ENCODE data around the gene ZC3H12D. TPM values are rescaled to one million over a fixed set of nuclear protein-coding genes. Genes with fewer than 3 reads are reported as not detected.
A peak's percentile ranks its signal among the peaks of the same experiment; 100 is the strongest.
"Not testable (repeated sequence)": the region's sequence is repeated elsewhere in the genome, so short reads cannot be mapped to it uniquely, and the experiment has no call there.

The ZC3H12D gene
- total RNA-seq, 2 donors from 2014 or later = 2.1 to 16.0 TPM

- ATAC-seq = no peak
- H3K36me3 Mint-ChIP-seq = no peaks in the 10 kb centered on the region
- peak overlapping the region; percentile 27 for H3K4me3 Mint-ChIP-seq
- DNase-seq (ENCODE audit: low spot score) = no peak
- no peak overlapping the region for H3K27ac Mint-ChIP-seq
- H3K4me1 Mint-ChIP-seq (ENCODE audit: low read depth in 2 of 2) = peaks cover 0 to 2% of the 10 kb centered on the region in 2 donors
- no peaks in the 10 kb centered on the region for H3K9me3 Mint-ChIP-seq
- H3K27me3 Mint-ChIP-seq = peaks cover 0 to 4% of the 10 kb centered on the region in 2 donors
These were observed 34.8 kb downstream of the ZC3H12D start for GRCh38 chr6:149449831-149450678.

GRCh38 chr6:149448821-149449453 lies 35.9 kb downstream of the ZC3H12D start:
- H3K4me1 Mint-ChIP-seq (ENCODE audit: low read depth in 2 of 2) = peaks cover 0 to 2% of the 10 kb centered on the region in 2 donors
- DNase-seq (ENCODE audit: low spot score) = no peak
- H3K36me3 Mint-ChIP-seq = no peaks in the 10 kb centered on the region
- H3K27me3 Mint-ChIP-seq = peaks cover 0 to 4% of the 10 kb centered on the region in 2 donors
- H3K27ac Mint-ChIP-seq = no peak overlapping the region
- no peaks in the 10 kb centered on the region for H3K9me3 Mint-ChIP-seq
- no peak for ATAC-seq
- no peak overlapping the region for H3K4me3 Mint-ChIP-seq

- ATAC-seq = no peak
- Mint-ChIP-seq H3K36me3 (no peaks in the 10 kb centered on the region), H3K9me3 (no peaks in the 10 kb centered on the region), H3K27ac (no peak overlapping the region), H3K27me3 (peaks cover 0 to 8% of the 10 kb centered on the region in 2 donors), H3K4me3 (no peak overlapping the region), H3K4me1 (ENCODE audit: low read depth in 2 of 2) (peaks cover 0 to 9% of the 10 kb centered on the region in 2 donors)
- DNase-seq (ENCODE audit: low spot score) = no peak
These were observed 37.9 kb downstream of the ZC3H12D start for GRCh38 chr6:149446791-149447376.

- no peaks in the 10 kb centered on the region for H3K9me3 Mint-ChIP-seq
- no peak overlapping the region for H3K4me3 Mint-ChIP-seq
- H3K27me3 Mint-ChIP-seq = peaks cover 0 to 8% of the 10 kb centered on the region in 2 donors
- peak in 1 of 2 donors; percentile 33 for ATAC-seq
- DNase-seq (ENCODE audit: low spot score) = no peak
- H3K36me3 Mint-ChIP-seq = no peaks in the 10 kb centered on the region
- no peak overlapping the region for H3K27ac Mint-ChIP-seq
- H3K4me1 Mint-ChIP-seq (ENCODE audit: low read depth in 2 of 2) = peaks cover 0 to 9% of the 10 kb centered on the region in 2 donors
These were observed 39.2 kb downstream of the ZC3H12D start for GRCh38 chr6:149445573-149445972.

- Mint-ChIP-seq H3K27me3 (peaks cover 0 to 8% of the 10 kb centered on the region in 2 donors), H3K9me3 (no peaks in the 10 kb centered on the region), H3K36me3 (no peaks in the 10 kb centered on the region), H3K4me3 (no peak overlapping the region), H3K27ac (no peak overlapping the region), H3K4me1 (ENCODE audit: low read depth in 2 of 2) (peaks cover 0 to 9% of the 10 kb centered on the region in 2 donors)
- DNase-seq (ENCODE audit: low spot score) (no peak), ATAC-seq (peak; percentile 25 to 75)
These were observed 39.7 kb downstream of the ZC3H12D start for GRCh38 chr6:149445095-149445466.

GRCh38 chr6:149444360-149445094 lies 40.3 kb downstream of the ZC3H12D start:
- H3K4me3 Mint-ChIP-seq; DNase-seq (ENCODE audit: low spot score); H3K9me3 Mint-ChIP-seq; H3K36me3 Mint-ChIP-seq; H3K4me1 Mint-ChIP-seq (ENCODE audit: low read depth in 2 of 2); H3K27ac Mint-ChIP-seq; H3K27me3 Mint-ChIP-seq: not testable (repeated sequence)
- ATAC-seq = peak in 1 of 2 donors; percentile 25

GRCh38 chr6:149443411-149444181 lies 41.2 kb downstream of the ZC3H12D start:
- peaks cover 0 to 8% of the 10 kb centered on the region in 2 donors for H3K27me3 Mint-ChIP-seq
- ATAC-seq (peak in 1 of 2 donors; percentile 63), DNase-seq (ENCODE audit: low spot score) (no peak)
- peak overlapping the region in 1 of 2 donors; percentile 41 for H3K27ac Mint-ChIP-seq
- H3K9me3 Mint-ChIP-seq = no peaks in the 10 kb centered on the region
- H3K36me3 Mint-ChIP-seq = no peaks in the 10 kb centered on the region
- H3K4me1 Mint-ChIP-seq (ENCODE audit: low read depth in 2 of 2) = peaks cover 0 to 9% of the 10 kb centered on the region in 2 donors
- no peak overlapping the region for H3K4me3 Mint-ChIP-seq

GRCh38 chr6:149441740-149442139 lies 43.1 kb downstream of the ZC3H12D start:
- peaks cover 0 to 17% of the 10 kb centered on the region in 2 donors for H3K4me1 Mint-ChIP-seq (ENCODE audit: low read depth in 2 of 2)
- no peak overlapping the region for H3K4me3 Mint-ChIP-seq
- no peak for ATAC-seq

GRCh38 chr6:149440735-149441671 lies 43.8 kb downstream of the ZC3H12D start:
- H3K9me3 Mint-ChIP-seq = no peaks in the 10 kb centered on the region
- ATAC-seq (no peak), DNase-seq (ENCODE audit: low spot score) (no peak)
- peaks cover 0 to 15% of the 10 kb centered on the region in 2 donors for H3K4me1 Mint-ChIP-seq (ENCODE audit: low read depth in 2 of 2)
- H3K27ac Mint-ChIP-seq = no peak overlapping the region
- peaks cover 0 to 4% of the 10 kb centered on the region in 2 donors for H3K27me3 Mint-ChIP-seq
- no peaks in the 10 kb centered on the region for H3K36me3 Mint-ChIP-seq
- no peak overlapping the region for H3K4me3 Mint-ChIP-seq

More at GRCh38 chr6:149441740-149442139, 43.1 kb downstream of the ZC3H12D start:
- no peak overlapping the region for H3K27ac Mint-ChIP-seq
- DNase-seq (ENCODE audit: low spot score) = no peak
- no peaks in the 10 kb centered on the region for H3K9me3 Mint-ChIP-seq
- no peaks in the 10 kb centered on the region for H3K36me3 Mint-ChIP-seq
- H3K27me3 Mint-ChIP-seq = peaks cover 0 to 8% of the 10 kb centered on the region in 2 donors

GRCh38 chr6:149439626-149440025 lies 45.2 kb downstream of the ZC3H12D start:
- Mint-ChIP-seq H3K9me3 (no peaks in the 10 kb centered on the region), H3K4me3 (no peak overlapping the region), H3K27ac (no peak overlapping the region), H3K36me3 (no peaks in the 10 kb centered on the region), H3K4me1 (ENCODE audit: low read depth in 2 of 2) (peaks cover 0 to 15% of the 10 kb centered on the region in 2 donors), H3K27me3 (peaks cover 0 to 4% of the 10 kb centered on the region in 2 donors)
- DNase-seq (ENCODE audit: low spot score) (no peak), ATAC-seq (no peak)

GRCh38 chr6:149438855-149439254 lies 46.0 kb downstream of the ZC3H12D start:
- Mint-ChIP-seq H3K9me3 (no peaks in the 10 kb centered on the region), H3K27ac (no peak overlapping the region), H3K36me3 (no peaks in the 10 kb centered on the region), H3K27me3 (peaks cover 0 to 4% of the 10 kb centered on the region in 2 donors), H3K4me1 (ENCODE audit: low read depth in 2 of 2) (peaks cover 0 to 15% of the 10 kb centered on the region in 2 donors), H3K4me3 (no peak overlapping the region)
- no peak for DNase-seq (ENCODE audit: low spot score)
- ATAC-seq = no peak

- Mint-ChIP-seq H3K36me3 (no peaks in the 10 kb centered on the region), H3K27ac (no peak overlapping the region), H3K9me3 (no peaks in the 10 kb centered on the region), H3K4me1 (ENCODE audit: low read depth in 2 of 2) (peaks cover 0 to 8% of the 10 kb centered on the region in 2 donors), H3K4me3 (no peak overlapping the region), H3K27me3 (no peaks in the 10 kb centered on the region)
- ATAC-seq = no peak
- no peak for DNase-seq (ENCODE audit: low spot score)
These were observed 47.6 kb downstream of the ZC3H12D start for GRCh38 chr6:149437212-149437611.

Measured in natural killer cell treated with Interleukin-12 subunit alpha and Interleukin-12 subunit beta and Interleukin-15 and Interleukin-18, amount 100 ng/mL, for 72 hours (primary cell).